A549 (cell line): ENCODE results near the gene ELL2.

Experiments used
- BHLHE40 ChIP-seq: IDR thresholded peaks from 2 replicates; pipeline ENCODE4 v1.6.1; 2012; ENCODE audit warnings: low read depth, low read length, inconsistent platforms
- CHD2 ChIP-seq: fragments of 150-350 bp; IDR thresholded peaks from 2 replicates; pipeline ENCODE4 v1.6.1; 2014; ENCODE audit warnings: low read length; ENCODE audit not compliant: partially characterized antibody
- CHD4 ChIP-seq: fragments of 200-600 bp; sonication (generic); IDR thresholded peaks from 2 replicates; pipeline ENCODE4 v1.6.1; 2016; ENCODE audit warnings: antibody characterized with exemption, mild to moderate bottlenecking, borderline replicate concordance
- FOSL2 ChIP-seq, 2 experiments: fragments of 450-650 bp in 1 of 2; fragments of >200 bp in 1 of 2; sonication (Bioruptor Twin) in 1 of 2; formaldehyde crosslinking; IDR thresholded peaks; 2 replicates each; pipeline versions ENCODE4 v1.5.0 to v1.6.1; 2016 to 2020; ENCODE audit warnings: mild to moderate bottlenecking in 1 of 2, moderate library complexity in 1 of 2
- PHF8 ChIP-seq: fragments of 200-600 bp; sonication (generic); IDR thresholded peaks from 2 replicates; pipeline ENCODE4 v1.6.1; 2016; ENCODE audit warnings: low read depth, mild to moderate bottlenecking, antibody characterized with exemption, moderate library complexity, borderline replicate concordance
- POLR2A ChIP-seq: IDR thresholded peaks from 2 replicates; pipeline ENCODE4 v1.6.1; 2012; ENCODE audit warnings: mild to moderate bottlenecking, low read length
- RNF2 ChIP-seq: fragments of 200-600 bp; sonication (generic); IDR thresholded peaks from 2 replicates; pipeline ENCODE4 v1.6.1; 2016; ENCODE audit warnings: low read depth, mild to moderate bottlenecking, antibody characterized with exemption, moderate library complexity, borderline replicate concordance
- ZFP36 ChIP-seq: fragments of 450-650 bp; IDR thresholded peaks from 2 replicates; pipeline ENCODE4 v1.6.1; 2014; ENCODE audit warnings: borderline replicate concordance; ENCODE audit not compliant: partially characterized antibody
- TF ChIP-seq, protein P1 (sequence below): fragments of >200 bp; sonication (Bioruptor Twin); formaldehyde crosslinking; IDR thresholded peaks from 3 replicates; pipeline ENCODE4 v1.5.1; 2016
- TF ChIP-seq, protein P2 (sequence below): fragments of 450-650 bp; IDR thresholded peaks from 2 replicates; pipeline ENCODE4 v1.6.1; 2014; ENCODE audit warnings: antibody characterized with exemption
- TF ChIP-seq, protein P3 (sequence below): IDR thresholded peaks from 2 replicates; pipeline ENCODE4 v1.6.1; 2012
- TF ChIP-seq, protein P4 (sequence below): fragments of 200-600 bp; sonication (generic); IDR thresholded peaks from 2 replicates; pipeline ENCODE4 v1.6.1; 2016; ENCODE audit warnings: antibody characterized with exemption, mild to moderate bottlenecking, moderate library complexity

DNA sequence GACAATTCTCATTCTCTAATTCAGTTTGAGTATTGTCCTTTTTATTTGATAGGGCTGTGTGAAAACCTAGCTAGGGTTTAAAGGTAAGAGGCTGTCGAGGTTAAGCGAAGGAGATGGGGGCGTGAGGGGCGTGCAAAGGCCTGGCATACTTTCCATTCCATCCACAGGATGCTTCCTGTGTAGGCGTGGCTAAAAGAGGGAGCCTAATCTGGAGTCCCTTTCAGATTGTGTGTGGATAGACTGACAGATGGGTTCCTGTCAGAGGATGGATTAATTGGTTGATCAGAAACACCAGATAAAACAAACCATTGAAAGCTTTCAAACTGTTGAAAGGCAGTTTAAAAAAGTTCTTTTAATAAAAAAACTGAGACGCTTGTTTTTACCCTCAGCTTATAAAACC lies 1.1 kb upstream of the ELL2 start:
- TF ChIP-seq POLR2A: no peak
- no peak for TF ChIP-seq ZFP36
- TF ChIP-seq FOSL2 (IDR thresholded peaks at IDR 0.05): no peak
- no peak for TF ChIP-seq FOSL2 (CRISPR knock-in tag; IDR thresholded peaks at IDR 0.05)
- TF ChIP-seq, protein P1, sequence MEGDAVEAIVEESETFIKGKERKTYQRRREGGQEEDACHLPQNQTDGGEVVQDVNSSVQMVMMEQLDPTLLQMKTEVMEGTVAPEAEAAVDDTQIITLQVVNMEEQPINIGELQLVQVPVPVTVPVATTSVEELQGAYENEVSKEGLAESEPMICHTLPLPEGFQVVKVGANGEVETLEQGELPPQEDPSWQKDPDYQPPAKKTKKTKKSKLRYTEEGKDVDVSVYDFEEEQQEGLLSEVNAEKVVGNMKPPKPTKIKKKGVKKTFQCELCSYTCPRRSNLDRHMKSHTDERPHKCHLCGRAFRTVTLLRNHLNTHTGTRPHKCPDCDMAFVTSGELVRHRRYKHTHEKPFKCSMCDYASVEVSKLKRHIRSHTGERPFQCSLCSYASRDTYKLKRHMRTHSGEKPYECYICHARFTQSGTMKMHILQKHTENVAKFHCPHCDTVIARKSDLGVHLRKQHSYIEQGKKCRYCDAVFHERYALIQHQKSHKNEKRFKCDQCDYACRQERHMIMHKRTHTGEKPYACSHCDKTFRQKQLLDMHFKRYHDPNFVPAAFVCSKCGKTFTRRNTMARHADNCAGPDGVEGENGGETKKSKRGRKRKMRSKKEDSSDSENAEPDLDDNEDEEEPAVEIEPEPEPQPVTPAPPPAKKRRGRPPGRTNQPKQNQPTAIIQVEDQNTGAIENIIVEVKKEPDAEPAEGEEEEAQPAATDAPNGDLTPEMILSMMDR: no peak
- TF ChIP-seq, protein P2, sequence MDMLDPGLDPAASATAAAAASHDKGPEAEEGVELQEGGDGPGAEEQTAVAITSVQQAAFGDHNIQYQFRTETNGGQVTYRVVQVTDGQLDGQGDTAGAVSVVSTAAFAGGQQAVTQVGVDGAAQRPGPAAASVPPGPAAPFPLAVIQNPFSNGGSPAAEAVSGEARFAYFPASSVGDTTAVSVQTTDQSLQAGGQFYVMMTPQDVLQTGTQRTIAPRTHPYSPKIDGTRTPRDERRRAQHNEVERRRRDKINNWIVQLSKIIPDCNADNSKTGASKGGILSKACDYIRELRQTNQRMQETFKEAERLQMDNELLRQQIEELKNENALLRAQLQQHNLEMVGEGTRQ: no peak
- no peak for TF ChIP-seq CHD4
- TF ChIP-seq, protein P3, sequence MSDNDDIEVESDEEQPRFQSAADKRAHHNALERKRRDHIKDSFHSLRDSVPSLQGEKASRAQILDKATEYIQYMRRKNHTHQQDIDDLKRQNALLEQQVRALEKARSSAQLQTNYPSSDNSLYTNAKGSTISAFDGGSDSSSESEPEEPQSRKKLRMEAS: no peak
- no peak for TF ChIP-seq RNF2
- no peak for TF ChIP-seq PHF8
- TF ChIP-seq CHD2: no peak
- TF ChIP-seq BHLHE40: no peak
- TF ChIP-seq, protein P4, sequence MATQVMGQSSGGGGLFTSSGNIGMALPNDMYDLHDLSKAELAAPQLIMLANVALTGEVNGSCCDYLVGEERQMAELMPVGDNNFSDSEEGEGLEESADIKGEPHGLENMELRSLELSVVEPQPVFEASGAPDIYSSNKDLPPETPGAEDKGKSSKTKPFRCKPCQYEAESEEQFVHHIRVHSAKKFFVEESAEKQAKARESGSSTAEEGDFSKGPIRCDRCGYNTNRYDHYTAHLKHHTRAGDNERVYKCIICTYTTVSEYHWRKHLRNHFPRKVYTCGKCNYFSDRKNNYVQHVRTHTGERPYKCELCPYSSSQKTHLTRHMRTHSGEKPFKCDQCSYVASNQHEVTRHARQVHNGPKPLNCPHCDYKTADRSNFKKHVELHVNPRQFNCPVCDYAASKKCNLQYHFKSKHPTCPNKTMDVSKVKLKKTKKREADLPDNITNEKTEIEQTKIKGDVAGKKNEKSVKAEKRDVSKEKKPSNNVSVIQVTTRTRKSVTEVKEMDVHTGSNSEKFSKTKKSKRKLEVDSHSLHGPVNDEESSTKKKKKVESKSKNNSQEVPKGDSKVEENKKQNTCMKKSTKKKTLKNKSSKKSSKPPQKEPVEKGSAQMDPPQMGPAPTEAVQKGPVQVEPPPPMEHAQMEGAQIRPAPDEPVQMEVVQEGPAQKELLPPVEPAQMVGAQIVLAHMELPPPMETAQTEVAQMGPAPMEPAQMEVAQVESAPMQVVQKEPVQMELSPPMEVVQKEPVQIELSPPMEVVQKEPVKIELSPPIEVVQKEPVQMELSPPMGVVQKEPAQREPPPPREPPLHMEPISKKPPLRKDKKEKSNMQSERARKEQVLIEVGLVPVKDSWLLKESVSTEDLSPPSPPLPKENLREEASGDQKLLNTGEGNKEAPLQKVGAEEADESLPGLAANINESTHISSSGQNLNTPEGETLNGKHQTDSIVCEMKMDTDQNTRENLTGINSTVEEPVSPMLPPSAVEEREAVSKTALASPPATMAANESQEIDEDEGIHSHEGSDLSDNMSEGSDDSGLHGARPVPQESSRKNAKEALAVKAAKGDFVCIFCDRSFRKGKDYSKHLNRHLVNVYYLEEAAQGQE: no peak
